OCI-LY1 (cell line): ENCODE results near the gene RGS14.

ENCODE experiments used
- EZH2 ChIP-seq: fragments of 200-600 bp; sonication (generic), shearing (Covaris generic); IDR thresholded peaks from 2 replicates; pipeline ENCODE4 v1.8.0; 2017; ENCODE audit warnings: borderline replicate concordance, mixed run types, mild to moderate bottlenecking, antibody characterized with exemption, low read length, moderate library complexity, mixed read lengths
- TF ChIP-seq, protein P1 (sequence below): fragments of 200-600 bp; sonication (generic), shearing (Covaris generic); IDR thresholded peaks from 2 replicates; pipeline ENCODE4 v1.5.1; 2017; ENCODE audit warnings: mild to moderate bottlenecking, antibody characterized with exemption, low read length, moderate library complexity, mixed read lengths

DNA sequence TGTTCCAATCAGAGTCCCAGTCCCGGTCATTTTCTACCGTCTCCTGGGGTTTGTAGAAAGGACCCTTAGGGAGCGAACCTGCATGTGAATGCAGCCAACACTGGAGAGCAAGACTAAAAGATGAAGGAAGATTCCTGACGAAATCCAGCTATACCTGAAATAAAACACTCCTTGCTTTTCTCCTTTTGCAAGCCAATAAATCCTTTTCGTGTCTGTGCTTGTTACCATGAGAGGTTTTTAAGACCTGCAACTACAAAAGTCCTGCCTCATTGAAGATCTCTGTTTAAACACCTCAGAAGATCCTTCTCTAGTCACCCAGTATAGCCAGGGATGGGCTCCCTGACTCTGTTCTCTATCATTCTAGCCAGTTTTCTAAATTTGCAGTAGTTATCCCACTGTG, 16.5 kb downstream of the RGS14 start:
- no peak for TF ChIP-seq EZH2
- TF ChIP-seq, protein P1, sequence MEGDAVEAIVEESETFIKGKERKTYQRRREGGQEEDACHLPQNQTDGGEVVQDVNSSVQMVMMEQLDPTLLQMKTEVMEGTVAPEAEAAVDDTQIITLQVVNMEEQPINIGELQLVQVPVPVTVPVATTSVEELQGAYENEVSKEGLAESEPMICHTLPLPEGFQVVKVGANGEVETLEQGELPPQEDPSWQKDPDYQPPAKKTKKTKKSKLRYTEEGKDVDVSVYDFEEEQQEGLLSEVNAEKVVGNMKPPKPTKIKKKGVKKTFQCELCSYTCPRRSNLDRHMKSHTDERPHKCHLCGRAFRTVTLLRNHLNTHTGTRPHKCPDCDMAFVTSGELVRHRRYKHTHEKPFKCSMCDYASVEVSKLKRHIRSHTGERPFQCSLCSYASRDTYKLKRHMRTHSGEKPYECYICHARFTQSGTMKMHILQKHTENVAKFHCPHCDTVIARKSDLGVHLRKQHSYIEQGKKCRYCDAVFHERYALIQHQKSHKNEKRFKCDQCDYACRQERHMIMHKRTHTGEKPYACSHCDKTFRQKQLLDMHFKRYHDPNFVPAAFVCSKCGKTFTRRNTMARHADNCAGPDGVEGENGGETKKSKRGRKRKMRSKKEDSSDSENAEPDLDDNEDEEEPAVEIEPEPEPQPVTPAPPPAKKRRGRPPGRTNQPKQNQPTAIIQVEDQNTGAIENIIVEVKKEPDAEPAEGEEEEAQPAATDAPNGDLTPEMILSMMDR = no peak
